CD4-positive, alpha-beta memory T cell (primary cell): ENCODE measurements around the gene SIGLEC6. TPM values are rescaled to one million over a fixed set of nuclear protein-coding genes. Genes with fewer than 3 reads are reported as not detected.

Experiments
- CTCF ChIA-PET: fragments of 350-600 bp; sonication (Branson Sonifier 250); formaldehyde crosslinking; loops from one replicate; lab custom pipeline; 2021; ENCODE audit warnings: inconsistent platforms; ENCODE audit not compliant: partially characterized antibody; lab: Charles Lee
- POLR2A ChIA-PET: fragments of 350-600 bp; sonication (Branson Sonifier 250); formaldehyde crosslinking; loops from one replicate; lab custom pipeline; 2021; ENCODE audit not compliant: partially characterized antibody; lab: Charles Lee
- DNase-seq, 5 donors: peaks; one replicate each; pipeline versions ENCODE4 v3.0.0 to v3.0.0-alpha.2; 2020 to 2022; ENCODE audit warnings: mixed read lengths in 1 of 5
- H3K27ac ChIP-seq: one replicate; pipeline ENCODE4 v1.7.0; 2013; ENCODE audit warnings: low read depth, low read length
- H3K27me3 ChIP-seq: 2 replicates; pipeline ENCODE4 v1.7.0; 2013; ENCODE audit warnings: mild to moderate bottlenecking, low read length, moderate library complexity; ENCODE audit not compliant: insufficient read depth
- H3K36me3 ChIP-seq: 2 replicates; pipeline ENCODE4 v1.7.0; 2013; ENCODE audit warnings: mild to moderate bottlenecking, low read length, moderate library complexity; ENCODE audit not compliant: insufficient read depth
- H3K4me1 ChIP-seq: 2 replicates; pipeline ENCODE4 v1.7.0; 2013; ENCODE audit warnings: mild to moderate bottlenecking, low read length, moderate library complexity; ENCODE audit not compliant: insufficient read depth
- H3K4me3 ChIP-seq, 2 donors: one replicate each; pipeline ENCODE4 v1.7.0; 2013; ENCODE audit warnings: low read length in 2 of 2, mild to moderate bottlenecking in 1 of 2
- H3K9me3 ChIP-seq, 2 donors: one replicate each; pipeline ENCODE4 v1.7.0; 2013; ENCODE audit warnings: low read length in 2 of 2, control low read depth in 1 of 2; ENCODE audit not compliant: control insufficient read depth in 1 of 2
- H3K27ac Mint-ChIP-seq, 7 donors: one replicate each; pipeline ENCODE4 v1.8.0; 2020 to 2021; ENCODE audit warnings: mixed read lengths in 7 of 7, mild to moderate bottlenecking in 6 of 7, inconsistent platforms in 3 of 7, moderate library complexity in 3 of 7
- H3K27me3 Mint-ChIP-seq, 2 donors: one replicate each; pipeline ENCODE4 v1.8.0; 2020 to 2021; ENCODE audit warnings: mixed read lengths in 2 of 2
- H3K36me3 Mint-ChIP-seq, 2 donors: one replicate each; pipeline ENCODE4 v1.8.0; 2020 to 2021; ENCODE audit warnings: mixed read lengths in 2 of 2, inconsistent platforms in 1 of 2, mild to moderate bottlenecking in 1 of 2
- H3K4me1 Mint-ChIP-seq, 4 donors: one replicate each; pipeline ENCODE4 v1.8.0; 2020 to 2021; ENCODE audit warnings: mixed read lengths in 4 of 4, mild to moderate bottlenecking in 1 of 4
- H3K4me3 Mint-ChIP-seq, 8 donors: one replicate each; pipeline ENCODE4 v1.8.0; 2020 to 2021; ENCODE audit warnings: mixed read lengths in 8 of 8, mild to moderate bottlenecking in 7 of 8, moderate library complexity in 6 of 8, inconsistent platforms in 3 of 8
- H3K9me3 Mint-ChIP-seq, 8 donors: one replicate each; pipeline ENCODE4 v1.8.0; 2020 to 2021; ENCODE audit warnings: mixed read lengths in 8 of 8, mild to moderate bottlenecking in 5 of 8, inconsistent platforms in 3 of 8, moderate library complexity in 1 of 8
- intact Hi-C: fragments of 100-400 bp; cut with micrococcal nuclease; formaldehyde crosslinking; loops from one replicate; pipeline ENCODE4 v1.15.1; 2023
- polyA plus RNA-seq, 2 donors: library from polyadenylated mRNA; unstranded; fragments of 300-500 nt; fragmentation: Illumina TruSeq; gene quantifications; one replicate each; pipeline ENCODE4 v1.2.3, GENCODE V29; 2021
- total RNA-seq, 2 experiments: library from RNA; stranded (reverse); gene quantifications; one replicate each; pipeline ENCODE4 v1.2.3, GENCODE V29; 2021

The SIGLEC6 gene
- total and polyA plus RNA-seq, 4 experiments from 2014 or later: 0.10 TPM; not detected in 3

DNA sequence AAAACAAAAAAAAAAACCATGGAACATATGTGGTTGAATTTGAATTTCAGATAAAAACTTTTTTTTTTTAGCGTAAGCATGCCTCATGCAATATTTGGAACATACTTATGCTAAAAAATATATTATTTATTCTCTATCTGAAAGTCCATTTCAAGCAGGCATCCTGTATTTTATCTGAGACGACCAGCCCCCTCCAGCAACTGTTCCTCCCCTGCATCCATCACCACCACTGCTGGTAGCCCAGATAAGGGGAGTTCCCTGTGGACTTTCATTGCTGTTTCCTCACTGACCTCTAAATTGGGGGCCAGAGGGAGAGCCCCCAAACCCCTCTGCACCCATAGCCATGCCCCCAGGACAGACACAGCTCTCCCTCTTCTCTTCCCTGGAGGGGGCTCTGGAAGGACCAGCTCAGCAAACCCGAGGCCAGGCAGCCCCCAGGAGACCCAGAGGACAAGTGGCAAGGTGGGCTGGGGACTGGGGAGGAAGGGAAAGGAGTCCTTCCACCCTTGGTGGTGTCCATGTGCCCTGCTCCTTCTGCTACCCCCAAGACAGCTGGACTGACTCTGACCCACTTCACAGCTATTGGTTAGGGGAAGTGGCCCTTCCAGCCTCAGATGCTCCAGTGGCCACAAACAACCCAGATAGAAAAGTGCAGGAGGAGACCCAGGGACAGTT is 23.3 kb downstream of the SIGLEC6 start:
- Histone ChIP-seq H3K27ac (no peak overlapping the region), H3K4me3 (no peak overlapping the region)

DNA sequence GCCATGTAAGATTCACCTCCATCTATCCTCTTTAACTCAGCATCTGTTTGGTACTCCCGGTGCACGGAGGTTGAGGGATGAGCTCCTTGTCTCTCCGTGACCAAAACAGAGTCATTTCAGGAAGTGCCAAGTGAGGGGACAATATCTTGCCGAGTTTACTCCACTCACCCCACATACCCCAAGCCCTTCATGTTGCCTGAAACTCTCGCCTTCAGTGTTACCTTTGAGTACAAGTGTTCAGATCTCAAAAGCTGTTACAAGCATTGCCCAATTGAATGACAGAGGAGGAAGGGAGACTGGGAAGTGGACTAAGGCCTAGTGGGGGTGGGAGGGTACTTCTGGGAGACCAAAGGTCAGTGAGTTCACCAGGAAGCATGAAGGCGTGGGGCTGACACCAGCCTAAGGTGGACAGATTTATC is 23.8 kb downstream of the SIGLEC6 start:
- Histone ChIP-seq H3K27me3 (no peaks in the 10 kb centered on the region), H3K4me3 (no peak overlapping the region), H3K9me3 (no peaks in the 10 kb centered on the region), H3K36me3 (no peaks in the 10 kb centered on the region), H3K4me1 (no peaks in the 10 kb centered on the region), H3K27ac (no peak overlapping the region)
- Mint-ChIP-seq H3K4me1 (no peaks in the 10 kb centered on the region), H3K9me3 (peaks cover 0 to 8% (median 0%) of the 10 kb centered on the region in 8 donors), H3K36me3 (no peaks in the 10 kb centered on the region), H3K27ac (no peak overlapping the region), H3K27me3 (peaks cover 5 to 9% of the 10 kb centered on the region in 2 donors), H3K4me3 (no peak overlapping the region)
- CTCF ChIA-PET: interaction anchor here (2.4 kb wide), 1 partner anchor 9 kb away, joined by 11 read pairs; no protein-coding TSS in a partner anchor
- DNase-seq: no peak
- intact Hi-C loops: no loop called here
- POLR2A ChIA-PET: no interaction called here

More for the DNA sequence above, 23.3 kb downstream of the SIGLEC6 start:
- H3K9me3 Mint-ChIP-seq: peaks cover 0 to 8% (median 0%) of the 10 kb centered on the region in 8 donors
- Histone ChIP-seq H3K4me1 (no peaks in the 10 kb centered on the region), H3K27me3 (no peaks in the 10 kb centered on the region), H3K9me3 (no peaks in the 10 kb centered on the region), H3K36me3 (no peaks in the 10 kb centered on the region)
- H3K27me3 Mint-ChIP-seq: peaks cover 7 to 11% of the 10 kb centered on the region in 2 donors
- POLR2A ChIA-PET: no interaction called here
- H3K27ac Mint-ChIP-seq: no peak overlapping the region
- no peak overlapping the region for H3K4me3 Mint-ChIP-seq
- no peaks in the 10 kb centered on the region for H3K4me1 Mint-ChIP-seq
- intact Hi-C loops: no loop called here
- CTCF ChIA-PET: interaction anchor here (2.4 kb wide), 1 partner anchor 8 kb away, joined by 11 read pairs; no protein-coding TSS in a partner anchor
- no peaks in the 10 kb centered on the region for H3K36me3 Mint-ChIP-seq
- no peak for DNase-seq

- no peaks in the 10 kb centered on the region for H3K36me3 Mint-ChIP-seq
- ChIA-PET CTCF (interaction anchor here (2.4 kb wide), 1 partner anchor 9 kb away, joined by 11 read pairs; no protein-coding TSS in a partner anchor), POLR2A (no interaction called here)
- H3K27me3 Mint-ChIP-seq: peaks cover 5 to 9% of the 10 kb centered on the region in 2 donors
- no peak overlapping the region for H3K4me3 Mint-ChIP-seq
- Histone ChIP-seq H3K9me3 (no peaks in the 10 kb centered on the region), H3K4me3 (no peak overlapping the region), H3K36me3 (no peaks in the 10 kb centered on the region), H3K27ac (no peak overlapping the region), H3K27me3 (no peaks in the 10 kb centered on the region), H3K4me1 (no peaks in the 10 kb centered on the region)
- intact Hi-C loops: no loop called here
- no peaks in the 10 kb centered on the region for H3K4me1 Mint-ChIP-seq
- H3K9me3 Mint-ChIP-seq: peaks cover 0 to 8% (median 0%) of the 10 kb centered on the region in 8 donors
- no peak for DNase-seq
- H3K27ac Mint-ChIP-seq: no peak overlapping the region
These were observed 24.3 kb downstream of the SIGLEC6 start for GRCh38 chr19:51507192-51507591.

- no peak overlapping the region for H3K4me3 ChIP-seq
- H3K36me3 Mint-ChIP-seq: no peaks in the 10 kb centered on the region
- H3K4me1 ChIP-seq: peaks cover 6% of the 10 kb centered on the region
- no peaks in the 10 kb centered on the region for H3K27me3 ChIP-seq
- H3K36me3 ChIP-seq: no peaks in the 10 kb centered on the region
- ChIA-PET CTCF (interaction anchor here (2.4 kb wide), 1 partner anchor 10 kb away, joined by 11 read pairs; no protein-coding TSS in a partner anchor), POLR2A (no interaction called here)
- no peaks in the 10 kb centered on the region for H3K9me3 ChIP-seq
- peaks cover 0 to 6% (median 2%) of the 10 kb centered on the region in 4 donors for H3K4me1 Mint-ChIP-seq
- H3K4me3 Mint-ChIP-seq: no peak overlapping the region
- no peak for DNase-seq
- H3K27ac Mint-ChIP-seq: no peak overlapping the region
- intact Hi-C loops: no loop called here
- H3K9me3 Mint-ChIP-seq: peaks cover 0 to 8% (median 0%) of the 10 kb centered on the region in 8 donors
- H3K27ac ChIP-seq: no peak overlapping the region
- peaks cover 3 to 4% of the 10 kb centered on the region in 2 donors for H3K27me3 Mint-ChIP-seq
These were observed 25.6 kb downstream of the SIGLEC6 start for GRCh38 chr19:51505904-51506303.

DNA sequence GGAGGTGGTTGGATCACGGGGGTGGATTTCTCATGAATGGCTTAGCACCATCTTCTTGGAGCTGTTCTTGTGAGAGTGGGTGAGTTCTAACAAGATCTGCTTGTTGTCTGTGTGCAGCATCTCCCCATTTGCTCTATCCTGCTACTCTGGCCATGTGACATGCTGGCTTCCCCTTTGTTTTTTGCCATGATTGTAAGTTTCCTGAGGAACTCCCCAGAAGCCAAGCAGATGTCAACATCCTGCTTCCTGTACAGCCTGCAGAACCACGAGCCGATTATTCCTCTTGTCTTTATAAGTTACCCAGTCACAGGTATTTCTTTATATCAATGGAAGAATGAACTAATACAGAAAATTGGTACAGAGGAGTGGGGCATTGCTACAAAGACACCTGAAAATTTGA is 27.6 kb downstream of the SIGLEC6 start:
- no peaks in the 10 kb centered on the region for H3K27me3 ChIP-seq
- peaks cover 0 to 6% (median 2%) of the 10 kb centered on the region in 4 donors for H3K4me1 Mint-ChIP-seq
- no peak overlapping the region for H3K27ac ChIP-seq
- no peak overlapping the region for H3K27ac Mint-ChIP-seq
- ChIA-PET POLR2A (no interaction called here), CTCF (interaction anchor here (1.2 kb wide), 1 partner anchor 83 kb away, joined by 3 read pairs; no protein-coding TSS in a partner anchor)
- no peaks in the 10 kb centered on the region for H3K36me3 Mint-ChIP-seq
- intact Hi-C loops: no loop called here
- no peaks in the 10 kb centered on the region for H3K36me3 ChIP-seq
- no peaks in the 10 kb centered on the region for H3K9me3 ChIP-seq
- H3K27me3 Mint-ChIP-seq: peaks cover 2% of the 10 kb centered on the region in 2 donors
- no peak overlapping the region for H3K4me3 ChIP-seq
- peaks cover 0 to 8% (median 0%) of the 10 kb centered on the region in 8 donors for H3K9me3 Mint-ChIP-seq
- no peak overlapping the region for H3K4me3 Mint-ChIP-seq
- peaks cover 6% of the 10 kb centered on the region for H3K4me1 ChIP-seq
- DNase-seq: no peak

DNA sequence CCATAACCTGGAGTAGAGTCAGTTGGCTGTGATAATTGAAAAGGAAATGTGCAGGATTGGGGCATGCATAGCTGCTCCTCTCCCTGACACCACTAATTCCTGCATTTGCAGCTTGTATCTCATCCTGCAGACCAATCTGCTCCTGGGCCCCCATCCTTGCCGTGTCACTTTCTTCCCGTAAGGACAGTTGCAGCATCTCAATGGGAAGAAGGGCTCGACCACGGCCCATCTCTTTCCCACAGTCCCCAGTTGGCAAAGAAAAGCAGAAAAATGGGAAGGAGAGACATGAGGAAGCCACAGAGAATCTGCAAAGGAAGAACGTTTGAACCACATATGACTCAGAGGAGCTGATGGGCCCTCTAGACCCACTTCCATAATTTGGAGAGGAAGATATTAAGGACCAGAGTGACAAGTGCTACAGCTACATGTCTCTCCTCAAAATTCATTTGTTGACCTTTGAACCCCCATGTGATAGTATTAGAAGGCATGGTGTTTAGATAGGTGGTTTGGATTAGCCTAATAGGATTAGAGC is 28.1 kb downstream of the SIGLEC6 start:
- Mint-ChIP-seq H3K9me3 (peaks cover 0 to 8% (median 0%) of the 10 kb centered on the region in 8 donors), H3K27me3 (peaks cover 2 to 4% of the 10 kb centered on the region in 2 donors), H3K4me3 (no peak overlapping the region), H3K36me3 (no peaks in the 10 kb centered on the region), H3K27ac (no peak overlapping the region), H3K4me1 (peaks cover 0 to 6% (median 2%) of the 10 kb centered on the region in 4 donors)
- no peaks in the 10 kb centered on the region for H3K27me3 ChIP-seq
- DNase-seq: no peak
- ChIA-PET CTCF (interaction anchor here (0.7 to 1.1 kb wide), 2 partner anchors 11 to 12 kb away, joined by 3 read pairs; no protein-coding TSS in a partner anchor), POLR2A (no interaction called here)
- peaks cover 6% of the 10 kb centered on the region for H3K4me1 ChIP-seq
- H3K36me3 ChIP-seq: no peaks in the 10 kb centered on the region
- no peak overlapping the region for H3K27ac ChIP-seq
- H3K4me3 ChIP-seq: no peak overlapping the region
- no peaks in the 10 kb centered on the region for H3K9me3 ChIP-seq
- intact Hi-C loops: no loop called here

- no peak for DNase-seq
- Mint-ChIP-seq H3K36me3 (no peaks in the 10 kb centered on the region), H3K27ac (peak within 1 kb of the TSS in 1 of 7 donors; percentile 6), H3K4me3 (peak within 1 kb of the TSS in 1 of 8 donors; percentile 20), H3K9me3 (peaks cover 0 to 8% (median 0%) of the 10 kb centered on the region in 8 donors), H3K4me1 (peaks cover 0 to 6% (median 2%) of the 10 kb centered on the region in 4 donors), H3K27me3 (peaks cover 2 to 5% of the 10 kb centered on the region in 2 donors)
- Histone ChIP-seq H3K4me1 (peaks cover 6% of the 10 kb centered on the region), H3K27ac (no peak within 1 kb of the TSS), H3K9me3 (no peaks in the 10 kb centered on the region), H3K4me3 (no peak within 1 kb of the TSS), H3K27me3 (no peaks in the 10 kb centered on the region), H3K36me3 (no peaks in the 10 kb centered on the region)
- ChIA-PET CTCF (no interaction called here), POLR2A (no interaction called here)
- intact Hi-C loops: no loop called here
These were observed 29.7 kb downstream of the SIGLEC6 start, which contains the start of gene SIGLEC12 for GRCh38 chr19:51501594-51502263. SIGLEC12 (minus strand) TSS chr19:51501800; CDS start chr19:51501733, 67 bp downstream.
